ENCODE results near the gene CASQ2.

DNA sequence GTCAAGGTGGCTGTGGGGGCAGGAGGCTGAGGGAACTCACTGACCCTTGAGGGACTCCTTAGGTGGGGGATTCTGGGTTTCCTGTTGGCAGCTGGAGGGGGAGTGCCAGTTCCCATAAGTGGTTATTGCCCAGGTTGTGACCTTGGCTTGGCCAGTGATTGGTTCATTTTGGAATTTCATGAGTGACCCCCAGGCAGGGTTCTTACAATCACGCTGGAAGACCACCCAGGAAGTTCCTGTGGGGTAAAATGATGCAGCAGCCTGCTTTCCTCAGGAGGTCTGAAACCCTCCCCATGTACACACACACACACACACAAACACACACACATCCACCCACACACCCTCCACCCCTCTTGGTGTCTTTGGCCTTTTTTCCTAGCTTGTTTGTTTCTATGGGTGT lies 109.9 kb downstream of the CASQ2 start:
- TF ChIP-seq, protein P1, sequence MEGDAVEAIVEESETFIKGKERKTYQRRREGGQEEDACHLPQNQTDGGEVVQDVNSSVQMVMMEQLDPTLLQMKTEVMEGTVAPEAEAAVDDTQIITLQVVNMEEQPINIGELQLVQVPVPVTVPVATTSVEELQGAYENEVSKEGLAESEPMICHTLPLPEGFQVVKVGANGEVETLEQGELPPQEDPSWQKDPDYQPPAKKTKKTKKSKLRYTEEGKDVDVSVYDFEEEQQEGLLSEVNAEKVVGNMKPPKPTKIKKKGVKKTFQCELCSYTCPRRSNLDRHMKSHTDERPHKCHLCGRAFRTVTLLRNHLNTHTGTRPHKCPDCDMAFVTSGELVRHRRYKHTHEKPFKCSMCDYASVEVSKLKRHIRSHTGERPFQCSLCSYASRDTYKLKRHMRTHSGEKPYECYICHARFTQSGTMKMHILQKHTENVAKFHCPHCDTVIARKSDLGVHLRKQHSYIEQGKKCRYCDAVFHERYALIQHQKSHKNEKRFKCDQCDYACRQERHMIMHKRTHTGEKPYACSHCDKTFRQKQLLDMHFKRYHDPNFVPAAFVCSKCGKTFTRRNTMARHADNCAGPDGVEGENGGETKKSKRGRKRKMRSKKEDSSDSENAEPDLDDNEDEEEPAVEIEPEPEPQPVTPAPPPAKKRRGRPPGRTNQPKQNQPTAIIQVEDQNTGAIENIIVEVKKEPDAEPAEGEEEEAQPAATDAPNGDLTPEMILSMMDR (IDR thresholded peaks at IDR 0.05) = no peak
- TF ChIP-seq POLR2AphosphoS5 (IDR thresholded peaks at IDR 0.05) = no peak
- no peak for TF ChIP-seq POLR2A (IDR thresholded peaks at IDR 0.05)
- no peak for TF ChIP-seq EP300 (IDR thresholded peaks at IDR 0.05)
